WTC11 (cell line): ENCODE measurements around the gene WDR54.

Experiments
- SP1 ChIP-seq: sonication (generic); formaldehyde crosslinking; conservative IDR thresholded peaks from 2 replicates; pipeline ENCODE4 v1.8.1; 2022; ENCODE audit warnings: missing genetic modification reagents
- ZNF121 ChIP-seq: sonication (generic); formaldehyde crosslinking; IDR thresholded peaks from 2 replicates; pipeline ENCODE4 v1.8.0; 2023; ENCODE audit warnings: missing genetic modification reagents
- TF ChIP-seq, protein P1 (sequence below): sonication (generic); formaldehyde crosslinking; IDR thresholded peaks from 2 replicates; pipeline ENCODE4 v1.8.0; 2022; ENCODE audit warnings: mild to moderate bottlenecking, missing genetic modification reagents
- TF ChIP-seq, protein P2 (sequence below): fragments of 200-600 bp; IDR thresholded peaks from 2 replicates; pipeline ENCODE4 v1.8.0; 2022; ENCODE audit warnings: antibody characterized with exemption

DNA sequence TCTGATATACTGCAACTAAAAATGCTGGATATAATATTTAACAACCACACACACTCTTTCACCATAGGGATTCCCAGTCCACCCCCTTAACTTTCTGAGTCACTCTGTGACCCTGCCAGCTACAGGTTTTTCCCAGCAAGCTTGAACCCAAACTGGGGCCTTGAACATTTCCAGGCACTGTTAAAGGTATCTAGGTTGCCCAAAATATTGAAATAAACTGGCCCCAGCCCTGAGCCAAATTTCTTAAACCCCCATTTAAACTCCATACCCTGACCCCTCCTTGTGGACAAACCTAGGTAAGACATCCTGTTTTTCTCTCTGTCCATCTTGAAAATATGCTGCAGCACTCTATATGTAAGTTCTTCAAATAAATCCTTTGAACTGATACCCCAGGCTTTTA is 21.7 kb upstream of the WDR54 start:
- TF ChIP-seq, protein P1, sequence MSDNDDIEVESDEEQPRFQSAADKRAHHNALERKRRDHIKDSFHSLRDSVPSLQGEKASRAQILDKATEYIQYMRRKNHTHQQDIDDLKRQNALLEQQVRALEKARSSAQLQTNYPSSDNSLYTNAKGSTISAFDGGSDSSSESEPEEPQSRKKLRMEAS (CRISPR knock-in tag), result no peak
- TF ChIP-seq, protein P2, sequence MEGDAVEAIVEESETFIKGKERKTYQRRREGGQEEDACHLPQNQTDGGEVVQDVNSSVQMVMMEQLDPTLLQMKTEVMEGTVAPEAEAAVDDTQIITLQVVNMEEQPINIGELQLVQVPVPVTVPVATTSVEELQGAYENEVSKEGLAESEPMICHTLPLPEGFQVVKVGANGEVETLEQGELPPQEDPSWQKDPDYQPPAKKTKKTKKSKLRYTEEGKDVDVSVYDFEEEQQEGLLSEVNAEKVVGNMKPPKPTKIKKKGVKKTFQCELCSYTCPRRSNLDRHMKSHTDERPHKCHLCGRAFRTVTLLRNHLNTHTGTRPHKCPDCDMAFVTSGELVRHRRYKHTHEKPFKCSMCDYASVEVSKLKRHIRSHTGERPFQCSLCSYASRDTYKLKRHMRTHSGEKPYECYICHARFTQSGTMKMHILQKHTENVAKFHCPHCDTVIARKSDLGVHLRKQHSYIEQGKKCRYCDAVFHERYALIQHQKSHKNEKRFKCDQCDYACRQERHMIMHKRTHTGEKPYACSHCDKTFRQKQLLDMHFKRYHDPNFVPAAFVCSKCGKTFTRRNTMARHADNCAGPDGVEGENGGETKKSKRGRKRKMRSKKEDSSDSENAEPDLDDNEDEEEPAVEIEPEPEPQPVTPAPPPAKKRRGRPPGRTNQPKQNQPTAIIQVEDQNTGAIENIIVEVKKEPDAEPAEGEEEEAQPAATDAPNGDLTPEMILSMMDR, result peak; percentile 50
- TF ChIP-seq ZNF121 (CRISPR knock-in tag), result no peak
- no peak for TF ChIP-seq SP1 (CRISPR knock-in tag)
